ENCODE data around the gene GOLGA6A. TPM values are rescaled to one million over a fixed set of nuclear protein-coding genes. Genes with fewer than 3 reads are reported as not detected.

The GOLGA6A gene
- total RNA-seq, 2 experiments from 2014 or later: 0.16 to 0.42 TPM

DNA sequence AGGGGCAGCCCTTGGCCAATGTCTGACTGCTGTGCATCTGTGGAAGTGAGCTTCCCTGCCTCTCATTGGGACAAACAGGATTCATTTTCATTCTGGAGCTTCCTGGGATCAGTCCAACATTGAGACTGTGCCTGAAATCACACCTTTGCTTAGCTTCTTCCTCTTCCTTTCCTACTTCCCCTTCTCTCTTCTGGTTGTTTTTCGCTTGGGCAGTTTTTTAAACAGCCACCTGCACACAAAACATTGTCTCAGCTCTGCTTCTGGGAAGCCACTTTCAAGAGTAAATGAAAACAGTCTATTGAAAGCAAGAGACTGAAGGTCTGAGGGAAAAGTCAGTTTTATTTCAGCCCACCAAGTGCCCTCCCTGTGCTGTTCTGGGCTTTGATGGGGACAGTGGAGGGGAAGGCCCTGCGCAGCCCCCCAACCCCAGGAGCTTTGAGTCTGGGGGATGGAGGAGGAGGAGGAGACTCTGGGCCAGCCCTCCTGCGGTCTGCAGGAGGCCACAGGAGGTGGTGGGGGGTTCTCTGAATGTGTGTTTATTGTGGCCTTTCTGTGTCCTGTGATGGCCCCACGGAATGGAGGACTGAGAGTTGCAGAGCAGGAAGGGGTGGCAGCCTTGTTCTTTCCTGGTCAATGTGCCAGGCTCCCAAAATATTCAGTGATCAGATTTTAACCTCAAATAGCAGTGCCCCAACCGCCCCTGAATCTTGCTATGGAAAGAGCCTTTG is 40.2 kb upstream of the GOLGA6A start:
- Mint-ChIP-seq H3K27me3 (peaks cover 81% of the 10 kb centered on the region), H3K27ac (no peak overlapping the region), H3K9me3 (no peaks in the 10 kb centered on the region), H3K4me3 (no peak overlapping the region), H3K36me3 (ENCODE audit: low read depth) (no peaks in the 10 kb centered on the region), H3K4me1 (ENCODE audit: low read depth) (no peaks in the 10 kb centered on the region)
- TF ChIP-seq, protein P1, sequence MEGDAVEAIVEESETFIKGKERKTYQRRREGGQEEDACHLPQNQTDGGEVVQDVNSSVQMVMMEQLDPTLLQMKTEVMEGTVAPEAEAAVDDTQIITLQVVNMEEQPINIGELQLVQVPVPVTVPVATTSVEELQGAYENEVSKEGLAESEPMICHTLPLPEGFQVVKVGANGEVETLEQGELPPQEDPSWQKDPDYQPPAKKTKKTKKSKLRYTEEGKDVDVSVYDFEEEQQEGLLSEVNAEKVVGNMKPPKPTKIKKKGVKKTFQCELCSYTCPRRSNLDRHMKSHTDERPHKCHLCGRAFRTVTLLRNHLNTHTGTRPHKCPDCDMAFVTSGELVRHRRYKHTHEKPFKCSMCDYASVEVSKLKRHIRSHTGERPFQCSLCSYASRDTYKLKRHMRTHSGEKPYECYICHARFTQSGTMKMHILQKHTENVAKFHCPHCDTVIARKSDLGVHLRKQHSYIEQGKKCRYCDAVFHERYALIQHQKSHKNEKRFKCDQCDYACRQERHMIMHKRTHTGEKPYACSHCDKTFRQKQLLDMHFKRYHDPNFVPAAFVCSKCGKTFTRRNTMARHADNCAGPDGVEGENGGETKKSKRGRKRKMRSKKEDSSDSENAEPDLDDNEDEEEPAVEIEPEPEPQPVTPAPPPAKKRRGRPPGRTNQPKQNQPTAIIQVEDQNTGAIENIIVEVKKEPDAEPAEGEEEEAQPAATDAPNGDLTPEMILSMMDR (IDR thresholded peaks at IDR 0.05): no peak
- CTCF ChIA-PET: no interaction called here
- Histone ChIP-seq H3K4me1 (ENCODE audit: insufficient read depth, low read length) (peaks cover 4% of the 10 kb centered on the region), H3K27me3 (ENCODE audit: control insufficient read depth in 1 of 2, insufficient read depth in 2 of 2, low read length in 2 of 2) (peaks cover 21 to 24% of the 10 kb centered on the region in 2 experiments), H3K4me3 (ENCODE audit: low read length) (no peak overlapping the region), H3K9me3 (ENCODE audit: control insufficient read depth in 1 of 2, insufficient read depth in 1 of 2, low read length in 2 of 2) (no peaks in the 10 kb centered on the region), H3K36me3 (ENCODE audit: insufficient read depth, low read length) (no peaks in the 10 kb centered on the region), H3K27ac (ENCODE audit: low read depth in 1 of 2, low read length in 2 of 2) (no peak overlapping the region)
- POLR2A ChIA-PET: no interaction called here
- no peak for ATAC-seq (ENCODE audit: poor library complexity)
- DNase-seq: no peak
- intact Hi-C loops (cut with DNase I, micrococcal nuclease): no loop called here

DNA sequence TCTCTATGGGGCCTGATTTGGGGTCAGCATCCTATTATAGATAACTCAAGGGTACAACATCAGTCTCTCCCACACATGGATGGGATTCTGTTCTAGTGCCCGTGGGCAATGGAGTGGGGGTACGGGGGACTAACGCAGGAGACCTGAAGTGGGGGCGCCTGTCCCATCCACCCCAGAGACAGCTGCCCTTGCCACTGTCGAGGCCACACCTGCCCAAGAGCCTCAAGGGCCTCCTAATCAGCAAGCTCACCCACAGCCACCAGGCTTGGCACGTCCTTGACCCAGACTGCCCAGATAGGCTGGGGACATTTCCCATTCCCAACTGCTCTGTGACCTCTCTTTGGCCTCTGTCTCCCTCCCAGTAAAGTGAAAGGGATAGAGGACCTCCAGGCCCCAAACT is 39.5 kb upstream of the GOLGA6A start:
- no peak for ATAC-seq (ENCODE audit: poor library complexity)
- Mint-ChIP-seq H3K4me3 (no peak overlapping the region), H3K27ac (no peak overlapping the region), H3K36me3 (ENCODE audit: low read depth) (no peaks in the 10 kb centered on the region), H3K4me1 (ENCODE audit: low read depth) (no peaks in the 10 kb centered on the region), H3K27me3 (peaks cover 74% of the 10 kb centered on the region), H3K9me3 (no peaks in the 10 kb centered on the region)
- Histone ChIP-seq H3K36me3 (ENCODE audit: insufficient read depth, low read length) (no peaks in the 10 kb centered on the region), H3K4me3 (ENCODE audit: low read length) (no peak overlapping the region), H3K4me1 (ENCODE audit: insufficient read depth, low read length) (no peaks in the 10 kb centered on the region), H3K9me3 (ENCODE audit: control insufficient read depth in 1 of 2, insufficient read depth in 1 of 2, low read length in 2 of 2) (no peaks in the 10 kb centered on the region), H3K27ac (ENCODE audit: low read depth in 1 of 2, low read length in 2 of 2) (no peak overlapping the region), H3K27me3 (ENCODE audit: control insufficient read depth in 1 of 2, insufficient read depth in 2 of 2, low read length in 2 of 2) (peaks cover 17 to 20% of the 10 kb centered on the region in 2 experiments)
- TF ChIP-seq, protein P1 (IDR thresholded peaks at IDR 0.05): no peak
- ChIA-PET CTCF (no interaction called here), POLR2A (no interaction called here)
- DNase-seq: no peak
- intact Hi-C loops (cut with DNase I, micrococcal nuclease): no loop called here

DNA sequence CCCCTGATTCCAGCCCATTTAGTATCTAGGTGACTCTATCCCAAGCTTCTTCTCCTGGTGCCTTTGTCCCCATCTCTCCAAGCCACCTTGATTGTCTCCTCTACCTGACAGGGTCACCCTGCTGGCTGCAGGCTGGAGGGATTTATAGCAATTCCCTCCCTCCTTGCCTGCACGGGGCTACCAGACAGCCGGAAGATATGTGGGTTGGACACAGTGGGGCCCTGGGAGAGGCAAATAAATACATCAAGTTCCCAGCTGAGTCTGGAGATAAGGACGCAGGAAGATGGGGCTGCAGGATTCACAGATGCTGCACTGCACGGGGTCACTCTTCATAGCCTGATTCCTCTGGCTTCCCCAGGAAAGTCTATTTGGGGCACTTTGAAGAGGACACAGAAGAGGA is 38.7 kb upstream of the GOLGA6A start:
- Histone ChIP-seq H3K4me1 (ENCODE audit: insufficient read depth, low read length) (no peaks in the 10 kb centered on the region), H3K27me3 (ENCODE audit: control insufficient read depth in 1 of 2, insufficient read depth in 2 of 2, low read length in 2 of 2) (peaks cover 11 to 15% of the 10 kb centered on the region in 2 experiments), H3K36me3 (ENCODE audit: insufficient read depth, low read length) (no peaks in the 10 kb centered on the region), H3K9me3 (ENCODE audit: control insufficient read depth in 1 of 2, insufficient read depth in 1 of 2, low read length in 2 of 2) (no peaks in the 10 kb centered on the region), H3K27ac (ENCODE audit: low read depth in 1 of 2, low read length in 2 of 2) (no peak overlapping the region), H3K4me3 (ENCODE audit: low read length) (no peak overlapping the region)
- H3K27me3 Mint-ChIP-seq: peaks cover 69% of the 10 kb centered on the region
- no peaks in the 10 kb centered on the region for H3K9me3 Mint-ChIP-seq
- ATAC-seq (ENCODE audit: poor library complexity) (no peak), DNase-seq (no peak)
- TF ChIP-seq, protein P1 (IDR thresholded peaks at IDR 0.05): no peak
- no peaks in the 10 kb centered on the region for H3K4me1 Mint-ChIP-seq (ENCODE audit: low read depth)
- H3K27ac Mint-ChIP-seq: no peak overlapping the region
- no peaks in the 10 kb centered on the region for H3K36me3 Mint-ChIP-seq (ENCODE audit: low read depth)
- ChIA-PET CTCF (no interaction called here), POLR2A (no interaction called here)
- intact Hi-C loops (cut with DNase I, micrococcal nuclease): no loop called here
- no peak overlapping the region for H3K4me3 Mint-ChIP-seq
